Measurements from ENCODE around the gene LSM14B.

GRCh38 chr20:62145688-62146018 lies 23.4 kb downstream of the LSM14B start:
- TF ChIP-seq SP1 (CRISPR knock-in tag; conservative IDR thresholded peaks at IDR 0.05), result no peak
- no peak for TF ChIP-seq TEAD1 (CRISPR knock-in tag; IDR thresholded peaks at IDR 0.05)
- TF ChIP-seq, protein P1, sequence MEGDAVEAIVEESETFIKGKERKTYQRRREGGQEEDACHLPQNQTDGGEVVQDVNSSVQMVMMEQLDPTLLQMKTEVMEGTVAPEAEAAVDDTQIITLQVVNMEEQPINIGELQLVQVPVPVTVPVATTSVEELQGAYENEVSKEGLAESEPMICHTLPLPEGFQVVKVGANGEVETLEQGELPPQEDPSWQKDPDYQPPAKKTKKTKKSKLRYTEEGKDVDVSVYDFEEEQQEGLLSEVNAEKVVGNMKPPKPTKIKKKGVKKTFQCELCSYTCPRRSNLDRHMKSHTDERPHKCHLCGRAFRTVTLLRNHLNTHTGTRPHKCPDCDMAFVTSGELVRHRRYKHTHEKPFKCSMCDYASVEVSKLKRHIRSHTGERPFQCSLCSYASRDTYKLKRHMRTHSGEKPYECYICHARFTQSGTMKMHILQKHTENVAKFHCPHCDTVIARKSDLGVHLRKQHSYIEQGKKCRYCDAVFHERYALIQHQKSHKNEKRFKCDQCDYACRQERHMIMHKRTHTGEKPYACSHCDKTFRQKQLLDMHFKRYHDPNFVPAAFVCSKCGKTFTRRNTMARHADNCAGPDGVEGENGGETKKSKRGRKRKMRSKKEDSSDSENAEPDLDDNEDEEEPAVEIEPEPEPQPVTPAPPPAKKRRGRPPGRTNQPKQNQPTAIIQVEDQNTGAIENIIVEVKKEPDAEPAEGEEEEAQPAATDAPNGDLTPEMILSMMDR (IDR thresholded peaks at IDR 0.05), result no peak
- no peak for TF ChIP-seq ATF2 (CRISPR knock-in tag; IDR thresholded peaks at IDR 0.05; ENCODE audit: borderline replicate concordance, low read depth)
- no peak for TF ChIP-seq ELF4 (CRISPR knock-in tag; IDR thresholded peaks at IDR 0.05; ENCODE audit: low read depth)
- no peak for TF ChIP-seq ZBTB43 (CRISPR knock-in tag; IDR thresholded peaks at IDR 0.05)
